ENCODE data around the gene JAG2.
"Not testable (repeated sequence)": the region's sequence is repeated elsewhere in the genome, so short reads cannot be mapped to it uniquely, and the experiment has no call there.

JAG2 gene

GRCh38 chr14:105120056-105120455 lies 48.5 kb downstream of the JAG2 start:
- no peak for DNase-seq

- DNase-seq: no peak
Observed at GRCh38 chr14:105119408-105120025, 49.1 kb downstream of the JAG2 start.

- DNase-seq: peak in 2 of 58 donors; percentile 3 to 19
Observed at GRCh38 chr14:105118646-105119407, 49.7 kb downstream of the JAG2 start.

GRCh38 chr14:105117710-105118385 lies 50.7 kb downstream of the JAG2 start:
- no peak for DNase-seq

DNA sequence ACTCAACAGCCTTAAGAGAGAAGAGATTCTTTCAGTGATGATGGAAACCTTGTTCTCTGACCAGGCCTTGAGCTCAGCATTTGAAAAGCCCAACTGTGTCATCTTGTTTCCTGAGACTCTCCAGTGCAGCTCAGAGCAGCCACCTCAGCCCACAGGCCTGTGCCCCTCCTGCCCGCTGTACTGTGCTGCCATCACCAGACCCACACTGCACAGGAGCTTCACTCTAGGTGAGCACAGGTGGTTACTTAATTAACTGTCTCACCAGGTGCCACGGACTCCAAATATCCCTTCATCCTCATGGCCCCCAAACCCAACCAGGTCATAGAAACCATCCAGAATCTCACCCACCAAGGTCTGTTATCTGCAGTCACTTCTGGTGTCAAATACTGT lies 51.3 kb downstream of the JAG2 start:
- no peak for DNase-seq

DNA sequence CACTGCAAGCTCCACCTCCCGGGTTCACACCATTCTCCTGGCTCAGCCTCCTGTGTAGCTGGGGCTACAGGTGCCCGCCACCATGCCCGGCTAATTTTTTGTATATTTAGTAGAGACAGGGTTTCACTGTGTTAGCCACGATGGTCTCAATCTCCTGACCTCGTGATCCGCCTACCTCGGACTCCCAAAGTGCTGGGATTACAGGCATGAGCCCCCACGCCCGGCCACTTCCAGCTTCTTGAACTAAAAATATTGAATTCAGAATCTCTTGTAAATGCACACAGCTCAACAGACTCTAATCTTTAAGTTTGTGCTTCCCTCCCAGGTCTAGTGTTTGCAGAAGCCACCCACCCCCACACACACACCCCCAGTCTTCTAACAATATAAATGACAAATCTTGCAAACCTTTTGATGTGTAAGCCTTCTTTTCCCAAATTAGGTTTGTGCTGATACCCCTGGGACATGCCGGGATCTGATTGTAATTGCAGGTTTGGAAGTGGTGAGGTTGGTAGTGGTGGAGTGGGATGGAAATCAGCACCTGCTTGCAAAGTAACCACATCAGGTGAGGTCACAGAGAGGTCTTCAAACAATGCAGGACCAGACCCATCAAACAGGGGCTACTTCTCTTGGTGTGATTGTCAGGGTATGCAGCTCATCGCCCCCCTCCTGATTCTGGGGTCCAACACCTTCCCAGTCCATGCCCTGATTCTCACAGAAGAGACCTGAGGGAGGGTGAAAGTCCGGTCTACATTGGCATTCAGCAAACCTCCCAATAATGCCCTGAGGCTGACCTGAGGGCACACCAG lies 51.9 kb downstream of the JAG2 start:
- DNase-seq: peak in 1 of 58 donors; percentile 2

- DNase-seq: not testable (repeated sequence)
Observed at GRCh38 chr14:105109243-105109642, 59.3 kb downstream of the JAG2 start.

DNA sequence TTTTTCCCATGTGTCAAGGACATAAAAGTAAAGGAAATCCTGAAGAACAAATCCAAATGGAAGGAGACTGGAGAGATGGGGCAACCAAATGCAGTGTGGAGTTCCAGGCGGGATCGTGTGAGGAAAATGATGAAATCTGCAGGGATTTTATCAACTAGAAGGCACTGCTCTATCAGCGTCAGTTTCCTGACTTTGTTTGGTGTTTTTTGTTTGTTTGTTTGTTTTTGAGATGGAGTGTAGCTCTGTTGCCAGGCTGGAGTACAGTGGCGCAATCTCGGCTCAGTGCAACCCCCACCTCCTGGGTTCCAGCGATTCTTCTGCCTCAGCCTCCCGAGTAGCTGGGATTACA lies 60.1 kb downstream of the JAG2 start:
- DNase-seq: no peak

GRCh38 chr14:105107781-105108515 lies 60.6 kb downstream of the JAG2 start:
- DNase-seq: no peak

DNA sequence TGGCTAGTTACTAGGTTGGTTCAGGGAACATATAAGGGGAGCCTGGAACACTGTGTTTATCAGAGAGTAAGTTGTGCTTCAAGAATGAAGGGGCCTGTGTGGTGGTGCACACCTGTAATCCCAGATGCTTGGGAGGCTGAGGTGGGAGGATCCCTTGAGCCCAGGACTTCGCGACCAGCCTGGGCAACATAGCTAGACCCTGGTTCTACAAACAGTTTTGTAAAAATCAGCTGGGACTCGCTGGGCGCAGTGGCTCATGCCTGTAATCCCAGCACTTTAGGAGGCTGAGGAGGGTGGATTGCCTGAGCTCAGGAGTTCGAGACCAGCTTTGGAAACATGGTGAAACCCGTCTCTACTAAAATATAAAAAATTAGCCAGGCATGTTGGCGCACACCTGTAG lies 61.2 kb downstream of the JAG2 start:
- DNase-seq: no peak

- DNase-seq: no peak
Observed at GRCh38 chr14:105105158-105105557, 63.4 kb downstream of the JAG2 start.

- DNase-seq: no peak
Observed at GRCh38 chr14:105102893-105103292, 65.7 kb downstream of the JAG2 start.

GRCh38 chr14:105102361-105102870 lies 66.2 kb downstream of the JAG2 start:
- DNase-seq: no peak

DNA sequence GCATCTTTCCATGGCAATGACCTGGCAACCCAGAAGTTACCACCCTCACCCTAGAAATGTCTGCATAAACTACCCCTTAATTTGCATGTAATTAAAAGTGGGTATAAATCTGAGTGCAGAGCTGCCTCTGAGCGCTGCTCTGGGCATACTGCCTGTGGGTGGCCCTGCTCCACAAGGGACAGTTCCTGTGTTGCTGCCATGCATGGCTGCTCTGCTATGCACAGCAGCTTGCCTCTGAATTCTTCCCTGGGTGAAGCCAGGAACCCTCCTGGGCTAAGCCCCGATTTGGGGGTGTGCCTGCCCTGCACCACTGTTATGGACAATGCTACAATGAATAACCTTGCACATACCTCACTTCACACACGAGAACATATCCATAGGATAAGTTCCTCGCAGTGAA lies 67.7 kb downstream of the JAG2 start:
- DNase-seq: no peak

GRCh38 chr14:105099778-105100177 lies 68.8 kb downstream of the JAG2 start:
- no peak for DNase-seq

GRCh38 chr14:105098316-105098715 lies 70.3 kb downstream of the JAG2 start:
- no peak for DNase-seq

GRCh38 chr14:105097794-105098127 lies 70.8 kb downstream of the JAG2 start:
- no peak for DNase-seq

DNA sequence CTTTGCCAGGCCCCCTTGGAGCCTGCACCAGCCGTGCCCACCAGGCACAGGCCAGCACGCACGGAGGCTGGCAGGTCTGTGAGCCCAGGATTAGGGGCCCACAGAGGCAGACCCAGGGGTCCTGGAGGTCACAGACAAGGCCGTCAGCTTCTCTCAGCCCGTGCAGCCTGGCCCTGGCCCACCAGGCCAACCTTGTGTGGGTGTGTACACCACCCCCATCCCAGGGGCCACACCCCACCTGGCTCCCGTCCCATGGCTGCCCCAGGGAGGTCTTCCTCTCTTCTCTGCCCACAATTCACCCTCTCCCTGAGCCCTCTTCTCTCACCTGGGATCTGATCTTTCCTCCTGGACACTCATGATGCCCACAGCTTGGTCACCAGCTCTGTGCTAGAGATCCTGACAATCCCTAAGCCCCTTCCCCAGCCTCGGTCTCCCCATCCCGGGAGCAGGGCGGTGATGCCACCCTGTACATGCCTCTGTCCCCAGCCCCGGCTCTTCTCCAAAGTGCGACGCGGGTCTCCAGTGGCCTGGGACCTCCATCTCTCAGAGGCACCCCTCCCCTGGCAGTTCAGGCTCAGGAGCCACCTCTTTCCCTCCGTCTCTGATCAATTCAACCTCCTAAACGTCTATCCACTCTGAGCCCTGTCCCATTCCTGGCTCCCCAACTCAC lies 72.2 kb downstream of the JAG2 start:
- no peak for DNase-seq

- no peak for DNase-seq
Observed at GRCh38 chr14:105095236-105095805, 73.3 kb downstream of the JAG2 start.

Data from anterior cingulate cortex (tissue), 58 donors.